ENCODE data around the gene S100Z. TPM values are rescaled to one million over a fixed set of nuclear protein-coding genes. Genes with fewer than 3 reads are reported as not detected.
"Not testable (repeated sequence)": the region's sequence is repeated elsewhere in the genome, so short reads cannot be mapped to it uniquely, and the experiment has no call there.

S100Z gene
- total RNA-seq, 1 donor from 2014 or later, result not detected

DNA sequence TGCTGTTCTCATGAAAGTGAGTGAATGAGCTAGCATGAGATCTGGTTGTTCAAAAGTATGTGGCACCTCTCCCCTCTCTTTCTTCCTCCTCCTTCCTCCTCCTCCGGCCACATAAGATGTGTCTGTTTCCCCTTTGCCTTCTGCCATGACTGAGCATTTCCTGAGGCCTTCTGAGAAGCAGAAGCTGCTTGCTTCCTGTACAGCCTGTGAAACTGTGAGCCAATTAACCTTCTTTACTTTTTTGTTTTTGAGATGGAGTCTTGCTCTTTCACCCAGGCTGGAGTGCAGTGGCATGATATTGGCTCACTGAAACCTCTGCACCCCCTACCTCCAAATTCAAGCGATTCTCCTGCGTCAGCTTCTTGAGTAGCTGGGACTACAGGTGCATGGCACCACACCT lies 6.1 kb downstream of the S100Z start:
- Histone ChIP-seq H3K27ac (no peak overlapping the region), H4K20me1 (ENCODE audit: low read depth) (no peaks in the 10 kb centered on the region), H3K4me1 (no peaks in the 10 kb centered on the region), H3F3A (ENCODE audit: low read depth) (no peaks in the 10 kb centered on the region), H3K79me2 (ENCODE audit: low read depth) (no peaks in the 10 kb centered on the region), H3K9ac (no peak overlapping the region), H3K4me2 (no peak overlapping the region), H3K4me3 (no peak overlapping the region), H3K9me3 (ENCODE audit: low read depth) (no peaks in the 10 kb centered on the region), H3K27me3 (no peaks in the 10 kb centered on the region), H3K36me3 (no peaks in the 10 kb centered on the region), H2AFZ (replicated peaks) (no peak overlapping the region)
- TF ChIP-seq, protein P1, sequence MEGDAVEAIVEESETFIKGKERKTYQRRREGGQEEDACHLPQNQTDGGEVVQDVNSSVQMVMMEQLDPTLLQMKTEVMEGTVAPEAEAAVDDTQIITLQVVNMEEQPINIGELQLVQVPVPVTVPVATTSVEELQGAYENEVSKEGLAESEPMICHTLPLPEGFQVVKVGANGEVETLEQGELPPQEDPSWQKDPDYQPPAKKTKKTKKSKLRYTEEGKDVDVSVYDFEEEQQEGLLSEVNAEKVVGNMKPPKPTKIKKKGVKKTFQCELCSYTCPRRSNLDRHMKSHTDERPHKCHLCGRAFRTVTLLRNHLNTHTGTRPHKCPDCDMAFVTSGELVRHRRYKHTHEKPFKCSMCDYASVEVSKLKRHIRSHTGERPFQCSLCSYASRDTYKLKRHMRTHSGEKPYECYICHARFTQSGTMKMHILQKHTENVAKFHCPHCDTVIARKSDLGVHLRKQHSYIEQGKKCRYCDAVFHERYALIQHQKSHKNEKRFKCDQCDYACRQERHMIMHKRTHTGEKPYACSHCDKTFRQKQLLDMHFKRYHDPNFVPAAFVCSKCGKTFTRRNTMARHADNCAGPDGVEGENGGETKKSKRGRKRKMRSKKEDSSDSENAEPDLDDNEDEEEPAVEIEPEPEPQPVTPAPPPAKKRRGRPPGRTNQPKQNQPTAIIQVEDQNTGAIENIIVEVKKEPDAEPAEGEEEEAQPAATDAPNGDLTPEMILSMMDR (IDR thresholded peaks at IDR 0.05), result no peak
- TF ChIP-seq EZH2 (IDR thresholded peaks at IDR 0.05) (no peak), EZH2phosphoT487 (IDR thresholded peaks at IDR 0.05) (no peak)
- no peak overlapping the region for H3K27ac Mint-ChIP-seq
- no peak overlapping the region for H3K4me3 Mint-ChIP-seq
- H3K27me3 Mint-ChIP-seq (ENCODE audit: insufficient read depth, low read depth), result peaks cover 8% of the 10 kb centered on the region
- no peaks in the 10 kb centered on the region for H3K4me1 Mint-ChIP-seq
- no peak for DNase-seq (ENCODE audit: low spot score)
- H3K36me3 Mint-ChIP-seq, result no peaks in the 10 kb centered on the region
- H3K9me3 Mint-ChIP-seq, result no peaks in the 10 kb centered on the region

DNA sequence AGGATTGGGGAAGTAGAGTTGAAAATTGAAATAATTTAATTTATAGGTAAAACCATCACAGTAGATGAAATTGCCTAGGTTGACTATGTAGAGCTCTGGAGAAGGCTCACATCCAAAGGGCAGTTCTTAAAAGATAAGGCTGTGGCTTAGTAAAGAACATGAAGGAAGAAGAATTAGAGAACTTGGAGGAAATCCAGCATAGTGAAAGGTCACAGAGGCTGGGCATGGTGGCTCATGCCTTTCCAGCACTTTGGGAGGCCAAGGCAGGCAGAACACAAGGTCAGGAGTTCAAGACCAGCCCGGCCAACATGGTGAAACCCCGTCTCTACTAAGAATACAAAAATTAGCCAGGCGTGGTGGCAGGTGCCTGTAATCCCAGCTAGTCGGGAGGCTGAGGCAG lies 7.0 kb downstream of the S100Z start:
- H3K27ac ChIP-seq; H3K9me3 ChIP-seq (ENCODE audit: low read depth); H3K4me1 ChIP-seq; H3K36me3 Mint-ChIP-seq; H3K79me2 ChIP-seq (ENCODE audit: low read depth); DNase-seq (ENCODE audit: low spot score); H3K27me3 Mint-ChIP-seq (ENCODE audit: insufficient read depth, low read depth); H3K4me1 Mint-ChIP-seq; H4K20me1 ChIP-seq (ENCODE audit: low read depth); H3K27ac Mint-ChIP-seq; H3F3A ChIP-seq (ENCODE audit: low read depth); H3K36me3 ChIP-seq; H3K9me3 Mint-ChIP-seq; H2AFZ ChIP-seq (replicated peaks); H3K27me3 ChIP-seq; H3K4me3 Mint-ChIP-seq; H3K4me2 ChIP-seq; H3K4me3 ChIP-seq; H3K9ac ChIP-seq: not testable (repeated sequence)

DNA sequence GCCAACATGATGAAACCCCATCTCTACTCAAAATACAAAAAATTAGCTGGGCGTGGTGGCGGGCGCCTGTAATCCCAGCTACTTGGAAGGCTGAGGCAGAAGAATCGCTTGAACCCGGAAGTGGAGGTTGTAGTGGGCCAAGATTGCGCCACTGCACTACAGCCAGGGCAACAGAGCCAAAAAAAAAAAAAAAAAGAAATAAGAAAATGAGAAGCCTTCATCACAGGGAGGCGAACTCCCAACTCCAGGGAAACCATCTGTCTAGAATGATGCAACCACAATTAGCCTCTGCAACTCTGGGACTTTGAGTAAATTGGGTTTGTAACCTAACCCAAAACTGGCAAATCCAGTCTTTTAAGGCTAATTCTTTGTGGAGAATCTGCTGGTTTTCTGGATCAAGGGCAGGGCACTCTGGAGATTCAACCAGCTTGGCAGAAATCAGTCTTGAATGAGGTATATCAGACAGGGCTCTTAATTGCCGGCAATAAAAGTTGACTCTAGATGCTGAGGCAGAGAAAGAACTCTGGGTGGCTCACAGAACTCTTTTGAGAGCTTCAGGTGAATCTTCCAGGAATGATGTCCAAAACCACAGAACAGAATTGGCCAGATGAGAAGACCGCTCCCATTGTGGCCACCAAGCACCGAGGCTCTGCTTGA lies 9.9 kb downstream of the S100Z start:
- H3K36me3 ChIP-seq, result no peaks in the 10 kb centered on the region
- H3K9ac ChIP-seq, result no peak overlapping the region
- no peaks in the 10 kb centered on the region for H3F3A ChIP-seq (ENCODE audit: low read depth)
- no peaks in the 10 kb centered on the region for H3K27me3 ChIP-seq
- H3K4me1 ChIP-seq, result peaks cover 3% of the 10 kb centered on the region
- H3K9me3 Mint-ChIP-seq, result no peaks in the 10 kb centered on the region
- no peaks in the 10 kb centered on the region for H4K20me1 ChIP-seq (ENCODE audit: low read depth)
- H3K27ac Mint-ChIP-seq, result no peak overlapping the region
- H3K36me3 Mint-ChIP-seq, result no peaks in the 10 kb centered on the region
- no peak overlapping the region for H3K4me3 ChIP-seq
- DNase-seq (ENCODE audit: low spot score), result no peak
- H3K4me1 Mint-ChIP-seq, result peaks cover 10% of the 10 kb centered on the region
- TF ChIP-seq, protein P1 (IDR thresholded peaks at IDR 0.05), result no peak
- TF ChIP-seq EZH2phosphoT487 (IDR thresholded peaks at IDR 0.05) (no peak), EZH2 (IDR thresholded peaks at IDR 0.05) (no peak)
- H3K9me3 ChIP-seq (ENCODE audit: low read depth), result no peaks in the 10 kb centered on the region
- no peak overlapping the region for H2AFZ ChIP-seq (replicated peaks)
- H3K4me2 ChIP-seq, result no peak overlapping the region
- H3K79me2 ChIP-seq (ENCODE audit: low read depth), result no peaks in the 10 kb centered on the region
- H3K27ac ChIP-seq, result no peak overlapping the region
- H3K4me3 Mint-ChIP-seq, result no peak overlapping the region
- peaks cover 6% of the 10 kb centered on the region for H3K27me3 Mint-ChIP-seq (ENCODE audit: insufficient read depth, low read depth)

DNA sequence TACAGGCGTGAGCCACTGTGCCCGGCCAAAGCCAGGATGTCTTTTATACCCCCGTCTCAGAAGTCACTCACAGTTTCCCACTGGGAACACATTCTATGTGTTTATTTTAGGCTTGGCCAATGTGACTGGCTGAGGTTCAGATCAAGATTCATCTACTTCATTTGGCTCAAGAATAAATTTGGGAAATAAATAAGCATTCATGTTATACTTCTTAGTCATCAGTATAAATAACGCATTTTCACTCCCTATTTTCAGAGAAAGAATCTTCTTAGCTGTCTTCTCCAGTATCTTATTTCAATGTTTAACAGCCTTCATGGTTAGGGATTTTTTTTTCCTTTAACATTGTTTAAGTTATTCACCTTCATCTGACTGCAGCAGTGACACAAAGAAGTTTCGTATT lies 11.8 kb downstream of the S100Z start:
- Mint-ChIP-seq H3K36me3 (no peaks in the 10 kb centered on the region), H3K4me3 (no peak overlapping the region), H3K27me3 (ENCODE audit: insufficient read depth, low read depth) (peaks cover 4% of the 10 kb centered on the region), H3K9me3 (no peaks in the 10 kb centered on the region), H3K27ac (no peak overlapping the region), H3K4me1 (peaks cover 10% of the 10 kb centered on the region)
- no peak overlapping the region for H2AFZ ChIP-seq (replicated peaks)
- no peaks in the 10 kb centered on the region for H3K36me3 ChIP-seq
- peaks cover 3% of the 10 kb centered on the region for H3K4me1 ChIP-seq
- no peak overlapping the region for H3K27ac ChIP-seq
- H3K9ac ChIP-seq, result no peak overlapping the region
- H3F3A ChIP-seq (ENCODE audit: low read depth), result no peaks in the 10 kb centered on the region
- no peak overlapping the region for H3K4me3 ChIP-seq
- H3K4me2 ChIP-seq, result no peak overlapping the region
- H3K9me3 ChIP-seq (ENCODE audit: low read depth), result no peaks in the 10 kb centered on the region
- TF ChIP-seq EZH2 (IDR thresholded peaks at IDR 0.05) (no peak), EZH2phosphoT487 (IDR thresholded peaks at IDR 0.05) (no peak)
- TF ChIP-seq, protein P1 (IDR thresholded peaks at IDR 0.05), result no peak
- H4K20me1 ChIP-seq (ENCODE audit: low read depth), result no peaks in the 10 kb centered on the region
- DNase-seq (ENCODE audit: low spot score), result no peak
- H3K27me3 ChIP-seq, result no peaks in the 10 kb centered on the region
- H3K79me2 ChIP-seq (ENCODE audit: low read depth), result no peaks in the 10 kb centered on the region
